Endothelial cell of umbilical vein (primary cell): Measurements from ENCODE around the gene SPZ1. TPM values are rescaled to one million over a fixed set of nuclear protein-coding genes. Genes with fewer than 3 reads are reported as not detected.

Experiments
- BruUV-seq: library from RNA; stranded (reverse); fragments of 400-500 nt; replicated peaks from 2 replicates; lab custom pipeline; 2021; lab: Mats Ljungman, UMichigan
- CTCF ChIA-PET: fragments of 300-600, 350-600 bp; sonication (Branson Sonifier 250); formaldehyde crosslinking; loops from one replicate; lab custom pipeline; 2021; ENCODE audit warnings: antibody characterized with exemption, inconsistent platforms; lab: Charles Lee
- POLR2A ChIA-PET: fragments of 300-600, 350-600 bp; sonication (Branson Sonifier 250); formaldehyde crosslinking; loops from one replicate; lab custom pipeline; 2021; ENCODE audit warnings: antibody characterized with exemption, inconsistent platforms; lab: Charles Lee
- DNase-seq: peaks from one replicate; pipeline ENCODE4 v3.0.0-alpha.2; 2011; ENCODE audit warnings: low read depth, low spot score
- FAIRE-seq: peaks from 2 replicates; lab custom pipeline; 2011; peaks lifted over from hg19 to GRCh38; lab: Jason Lieb, UNC
- H2AFZ ChIP-seq: 2 replicates; pipeline ENCODE4 v1.6.0; 2012; ENCODE audit warnings: low read depth, low read length, control low read depth, inconsistent platforms
- H3K27ac ChIP-seq: 2 replicates; pipeline ENCODE4 v1.5.1; 2011; ENCODE audit warnings: low read depth, mild to moderate bottlenecking, control low read depth, low read length, moderate library complexity; ENCODE audit not compliant: insufficient read depth
- H3K27me3 ChIP-seq, 2 experiments: 2 replicates each; pipeline versions ENCODE4 v1.6.0 to v1.6.1; 2011; ENCODE audit warnings: low read length in 2 of 2, mixed read lengths in 1 of 2; ENCODE audit not compliant: control insufficient read depth in 2 of 2, insufficient read depth in 2 of 2
- H3K36me3 ChIP-seq, 2 experiments: 2 replicates in 1 of 2; 3 replicates in 1 of 2; pipeline ENCODE4 v1.5.1; 2011; ENCODE audit warnings: low read length in 2 of 2, mild to moderate bottlenecking in 1 of 2, moderate library complexity in 1 of 2; ENCODE audit not compliant: control insufficient read depth in 2 of 2, insufficient read depth in 2 of 2; ENCODE audit errors: extremely low read depth in 1 of 2
- H3K4me1 ChIP-seq: 3 replicates; pipeline ENCODE4 v1.5.1; 2011; ENCODE audit warnings: mild to moderate bottlenecking, low read length; ENCODE audit not compliant: control insufficient read depth, insufficient read depth; ENCODE audit errors: extremely low read depth
- H3K4me2 ChIP-seq: 2 replicates; pipeline ENCODE4 v1.6.1; 2011; ENCODE audit warnings: low read length, control low read depth, mixed read lengths; ENCODE audit not compliant: insufficient read depth
- H3K4me3 ChIP-seq, 3 experiments: fragments of 200-600 bp in 1 of 3; sonication (generic), shearing (Covaris generic) in 1 of 3; replicated peaks in 1 of 3; 2 replicates each; pipeline ENCODE4 v1.5.1; 2011 to 2016; ENCODE audit warnings: control low read depth in 3 of 3, low read length in 3 of 3, mild to moderate bottlenecking in 2 of 3, inconsistent platforms in 1 of 3, low read depth in 1 of 3, moderate library complexity in 1 of 3; ENCODE audit not compliant: insufficient read depth in 1 of 3
- H3K79me2 ChIP-seq: 2 replicates; pipeline ENCODE4 v1.6.0; 2012; ENCODE audit warnings: low read length, inconsistent platforms; ENCODE audit not compliant: control insufficient read depth, insufficient read depth
- H3K9ac ChIP-seq: replicated peaks from 2 replicates; pipeline ENCODE3; 2011; ENCODE audit warnings: low read length, control low read depth; ENCODE audit not compliant: insufficient read depth; ENCODE audit errors: extremely low read depth
- H3K9me1 ChIP-seq: replicated peaks from 3 replicates; pipeline ENCODE4 v1.6.0; 2011; ENCODE audit warnings: mild to moderate bottlenecking, low read length; ENCODE audit not compliant: control insufficient read depth, insufficient read depth; ENCODE audit errors: extremely low read depth
- H3K9me3 ChIP-seq: replicated peaks from 2 replicates; pipeline ENCODE4 v1.5.1; 2012; ENCODE audit warnings: low read length, inconsistent platforms; ENCODE audit not compliant: control insufficient read depth, insufficient read depth
- H4K20me1 ChIP-seq: replicated peaks from 2 replicates; pipeline ENCODE3; 2011; ENCODE audit warnings: mild to moderate bottlenecking, low read length; ENCODE audit not compliant: control insufficient read depth, insufficient read depth; ENCODE audit errors: extremely low read depth
- CTCF ChIP-seq, 2 donors: IDR thresholded peaks; 1 replicate in 1 of 2; 2 replicates in 1 of 2; pipeline ENCODE4 v1.5.1; 2011; ENCODE audit warnings: low read length in 2 of 2, mild to moderate bottlenecking in 2 of 2, moderate library complexity in 2 of 2, control low read depth in 1 of 2, inconsistent platforms in 1 of 2, low read depth in 1 of 2; ENCODE audit not compliant: insufficient read depth in 1 of 2; ENCODE audit errors: extremely low read depth in 1 of 2
- EZH2 ChIP-seq: IDR thresholded peaks from 2 replicates; pipeline ENCODE4 v1.6.1; 2012; ENCODE audit warnings: borderline replicate concordance, low read depth, mild to moderate bottlenecking, moderate library complexity, low read length, inconsistent platforms; ENCODE audit not compliant: severe bottlenecking
- FOS ChIP-seq: IDR thresholded peaks from 2 replicates; pipeline ENCODE4 v1.6.1; 2011; ENCODE audit warnings: mild to moderate bottlenecking, low read length, moderate library complexity, borderline replicate concordance; ENCODE audit not compliant: insufficient read depth
- GATA2 ChIP-seq: IDR thresholded peaks from 2 replicates; pipeline ENCODE4 v1.7.0; 2011; ENCODE audit warnings: low read depth, mild to moderate bottlenecking, moderate library complexity, mixed read lengths, low read length; ENCODE audit not compliant: insufficient read length, insufficient read depth
- JUN ChIP-seq: IDR thresholded peaks from 2 replicates; pipeline ENCODE4 v1.6.1; 2011; ENCODE audit warnings: borderline replicate concordance, low read depth; ENCODE audit not compliant: insufficient read length, insufficient read depth
- MAX ChIP-seq: IDR thresholded peaks from 2 replicates; pipeline ENCODE4 v1.6.1; 2011; ENCODE audit not compliant: insufficient read depth, insufficient read length
- MYC ChIP-seq: IDR thresholded peaks from one replicate; pipeline ENCODE4 v1.6.1; 2011; ENCODE audit warnings: mild to moderate bottlenecking, low read depth, low read length
- POLR2A ChIP-seq: IDR thresholded peaks from 2 replicates; pipeline ENCODE4 v1.6.1; 2012; ENCODE audit warnings: low read depth, mild to moderate bottlenecking, control low read depth, low read length
- POLR2AphosphoS5 ChIP-seq: IDR thresholded peaks from 2 replicates; pipeline ENCODE4 v1.6.1; 2012; ENCODE audit warnings: low read depth, mild to moderate bottlenecking, control low read depth, low read length, moderate library complexity; ENCODE audit not compliant: insufficient read depth
- dilution Hi-C: fragments of 300-500 bp; cut with MboI; formaldehyde crosslinking; loops from one replicate; pipeline ENCODE4 v1.15.0; 2019; ENCODE audit warnings: low sequenced_read_pairs; ENCODE audit not compliant: extremely low pct_ligation_motif_present
- intact Hi-C: fragments of 100-400 bp; cut with micrococcal nuclease; formaldehyde crosslinking; loops from one replicate; pipeline ENCODE4 v1.10.0; 2022
- polyA plus RNA-seq, 4 experiments: library from polyadenylated mRNA; depleted of rRNA in 3 of 4; stranded (reverse) in 3 of 4; unstranded in 1 of 4; fragments of >200 nt; gene quantifications; 2 replicates each; pipeline versions ENCODE4 v1.2.1 to v1.2.3, GENCODE V29; 2011 to 2012; ENCODE audit warnings: missing spikeins in 1 of 4
- total RNA-seq: library from RNA; stranded (reverse); gene quantifications from 2 replicates; pipeline ENCODE4 v1.2.3, GENCODE V29; 2021

The SPZ1 gene
- total and polyA plus RNA-seq, 2 donors (not counting 3 experiments of a cell fraction or from before 2014, with no cell fraction given), result not detected

- Histone ChIP-seq H2AFZ (no peak overlapping the region), H3K4me2 (no peak overlapping the region), H3K27ac (no peak overlapping the region), H3K79me2 (no peaks in the 10 kb centered on the region), H3K36me3 (no peaks in the 10 kb centered on the region), H3K9ac (no peak overlapping the region), H3K27me3 (no peaks in the 10 kb centered on the region), H4K20me1 (no peaks in the 10 kb centered on the region), H3K4me3 (no peak overlapping the region), H3K9me3 (no peaks in the 10 kb centered on the region), H3K4me1 (no peaks in the 10 kb centered on the region), H3K9me1 (no peaks in the 10 kb centered on the region)
- TF ChIP-seq POLR2AphosphoS5 (no peak), CTCF (IDR thresholded peaks at IDR 0.05; ENCODE audit: extremely low read depth in 1 of 2, insufficient read depth in 1 of 2, low read depth in 1 of 2, low read length in 2 of 2) (no peak), EZH2 (no peak), FOS (no peak), MYC (no peak), JUN (no peak), POLR2A (no peak), MAX (no peak), GATA2 (no peak)
- dilution Hi-C loops (no loop called here), intact Hi-C loops (no loop called here)
- FAIRE-seq (no peak), DNase-seq (no peak)
- ChIA-PET POLR2A (no interaction called here), CTCF (no interaction called here)
- BruUV-seq, result no TSS peak
Observed at GRCh38 chr5:80360914-80361444, 41.2 kb downstream of the SPZ1 start.
